ENCODE results near the gene ZNF322. TPM values are rescaled to one million over a fixed set of nuclear protein-coding genes. Genes with fewer than 3 reads are reported as not detected.

The ZNF322 gene
- total and polyA plus RNA-seq, 11 donors: 4.0 to 17.2 (median 11.7) TPM

DNA sequence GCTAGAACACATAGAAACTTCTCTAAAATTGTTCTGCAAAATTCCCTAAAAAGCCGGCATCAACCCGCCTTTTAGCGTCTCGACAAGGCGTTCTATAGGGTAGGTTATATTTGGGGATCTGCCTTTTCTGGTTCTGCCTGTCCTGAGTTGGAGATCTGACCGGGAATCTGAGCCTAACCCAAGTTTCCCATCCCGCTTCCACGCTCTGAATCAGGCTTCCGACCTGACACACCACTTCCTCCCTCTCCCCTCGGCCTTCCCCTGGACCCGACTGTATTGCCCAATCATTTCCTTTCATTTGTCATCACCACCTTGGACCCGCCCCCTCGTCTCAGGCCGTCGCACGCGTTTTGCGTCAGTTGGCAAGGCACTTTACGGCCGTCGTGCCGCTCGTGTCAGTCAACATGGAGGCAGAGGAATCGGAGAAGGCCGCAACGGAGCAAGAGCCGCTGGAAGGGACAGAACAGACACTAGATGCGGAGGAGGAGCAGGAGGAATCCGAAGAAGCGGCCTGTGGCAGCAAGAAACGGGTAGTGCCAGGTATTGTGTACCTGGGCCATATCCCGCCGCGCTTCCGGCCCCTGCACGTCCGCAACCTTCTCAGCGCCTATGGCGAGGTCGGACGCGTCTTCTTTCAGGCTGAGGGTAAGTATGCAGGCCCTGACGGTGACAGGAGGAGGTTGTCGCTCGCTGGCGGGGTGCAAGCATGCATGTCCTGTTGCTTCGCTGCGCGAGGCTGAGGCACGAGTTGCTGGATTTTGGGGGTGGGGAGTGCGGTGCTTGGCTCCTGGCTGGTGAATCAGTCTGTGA is 62.8 kb downstream of the ZNF322 start, which contains the start of gene ABT1:
Gene ABT1, plus strand, starts transcription at position 375 of the 810 bp plus-strand sequence. Its CDS starts 30 bp downstream, at position 405.
- DNase-seq (peak; percentile 98 to 99 (median 98)), ATAC-seq (peak; percentile 97 to 100 (median 99))
- 0 to 1% (median 1%) methylated on average over 41 to 51 of the region's 51 CpGs for WGBS, 4 donors
- Histone ChIP-seq H3K4me1 (peaks cover 0 to 36% (median 13%) of the 10 kb centered on the region in 12 donors), H3K27ac (peak within 1 kb of the TSS; percentile 79 to 94 (median 88)), H3K4me3 (peak within 1 kb of the TSS; percentile 67 to 96 (median 87)), H3K9me3 (no peaks in the 10 kb centered on the region), H3K27me3 (peaks cover 3 to 30% (median 19%) of the 10 kb centered on the region in 9 donors), H3K36me3 (peaks cover 0 to 33% (median 27%) of the 10 kb centered on the region in 9 donors)
- intact Hi-C loops (cut with DNase I): loop anchor here in 7 of 10 donors (1.0 to 10.0 kb wide), 6 partner anchors 254 to 1268 kb away; a partner anchor contains a TSS
- TF ChIP-seq, protein P1, sequence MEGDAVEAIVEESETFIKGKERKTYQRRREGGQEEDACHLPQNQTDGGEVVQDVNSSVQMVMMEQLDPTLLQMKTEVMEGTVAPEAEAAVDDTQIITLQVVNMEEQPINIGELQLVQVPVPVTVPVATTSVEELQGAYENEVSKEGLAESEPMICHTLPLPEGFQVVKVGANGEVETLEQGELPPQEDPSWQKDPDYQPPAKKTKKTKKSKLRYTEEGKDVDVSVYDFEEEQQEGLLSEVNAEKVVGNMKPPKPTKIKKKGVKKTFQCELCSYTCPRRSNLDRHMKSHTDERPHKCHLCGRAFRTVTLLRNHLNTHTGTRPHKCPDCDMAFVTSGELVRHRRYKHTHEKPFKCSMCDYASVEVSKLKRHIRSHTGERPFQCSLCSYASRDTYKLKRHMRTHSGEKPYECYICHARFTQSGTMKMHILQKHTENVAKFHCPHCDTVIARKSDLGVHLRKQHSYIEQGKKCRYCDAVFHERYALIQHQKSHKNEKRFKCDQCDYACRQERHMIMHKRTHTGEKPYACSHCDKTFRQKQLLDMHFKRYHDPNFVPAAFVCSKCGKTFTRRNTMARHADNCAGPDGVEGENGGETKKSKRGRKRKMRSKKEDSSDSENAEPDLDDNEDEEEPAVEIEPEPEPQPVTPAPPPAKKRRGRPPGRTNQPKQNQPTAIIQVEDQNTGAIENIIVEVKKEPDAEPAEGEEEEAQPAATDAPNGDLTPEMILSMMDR (IDR thresholded peaks at IDR 0.05): no peak
- peak in 1 of 2 donors; percentile 71 for TF ChIP-seq POLR2A (IDR thresholded peaks at IDR 0.05)

DNA sequence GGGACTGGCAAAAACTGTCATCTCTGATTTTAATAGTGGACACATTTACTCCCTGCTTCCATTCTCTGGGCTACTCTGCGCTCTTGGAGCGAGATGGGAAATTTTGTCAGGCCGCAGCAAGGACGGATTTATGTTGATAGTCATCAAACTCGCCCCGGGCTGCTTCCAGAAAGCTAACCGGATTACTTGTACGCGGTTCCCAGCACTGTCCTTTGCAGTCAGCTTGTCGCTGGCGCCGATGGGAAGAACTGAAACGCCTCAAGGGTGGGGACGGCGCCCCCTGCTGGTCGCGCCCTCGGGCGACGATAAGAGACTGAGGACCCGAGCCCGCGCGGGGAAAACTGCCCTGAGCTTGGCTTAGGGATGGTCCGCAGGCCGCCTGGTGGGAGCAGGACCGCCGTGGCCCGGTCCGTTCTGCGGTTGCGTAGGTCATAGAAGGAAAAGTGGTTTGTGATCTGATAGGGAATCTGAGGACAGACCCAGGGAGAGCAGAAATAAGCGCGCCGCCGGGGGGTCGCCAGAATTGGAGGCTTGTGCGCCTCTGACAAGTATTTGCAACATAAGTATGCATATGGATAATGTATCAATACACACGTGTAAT is 63.8 kb downstream of the ZNF322 start:
- DNase-seq (peak; percentile 89 to 96 (median 93)), ATAC-seq (peak; percentile 80 to 89 (median 87))
- Histone ChIP-seq H3K4me3 (peak overlapping the region; percentile 67 to 96 (median 87)), H3K4me1 (peaks cover 0 to 36% (median 13%) of the 10 kb centered on the region in 12 donors), H3K36me3 (peaks cover 0 to 29% (median 27%) of the 10 kb centered on the region in 9 donors), H3K9me3 (no peaks in the 10 kb centered on the region), H3K27ac (peak overlapping the region in 11 of 12 donors; percentile 62 to 94 (median 87)), H3K27me3 (peaks cover 3 to 40% (median 21%) of the 10 kb centered on the region in 9 donors)
- TF ChIP-seq, protein P1 (IDR thresholded peaks at IDR 0.05): peak; percentile 25 to 99 (median 98)
- TF ChIP-seq POLR2A (IDR thresholded peaks at IDR 0.05): peak in 1 of 2 donors; percentile 20
- intact Hi-C loops (cut with DNase I): loop anchor here (1.0 to 10.0 kb wide), 8 partner anchors 22 to 1269 kb away; a partner anchor contains a TSS
- WGBS, 4 donors: 0 to 1% (median 1%) methylated on average over 39 of the region's 39 CpGs

DNA sequence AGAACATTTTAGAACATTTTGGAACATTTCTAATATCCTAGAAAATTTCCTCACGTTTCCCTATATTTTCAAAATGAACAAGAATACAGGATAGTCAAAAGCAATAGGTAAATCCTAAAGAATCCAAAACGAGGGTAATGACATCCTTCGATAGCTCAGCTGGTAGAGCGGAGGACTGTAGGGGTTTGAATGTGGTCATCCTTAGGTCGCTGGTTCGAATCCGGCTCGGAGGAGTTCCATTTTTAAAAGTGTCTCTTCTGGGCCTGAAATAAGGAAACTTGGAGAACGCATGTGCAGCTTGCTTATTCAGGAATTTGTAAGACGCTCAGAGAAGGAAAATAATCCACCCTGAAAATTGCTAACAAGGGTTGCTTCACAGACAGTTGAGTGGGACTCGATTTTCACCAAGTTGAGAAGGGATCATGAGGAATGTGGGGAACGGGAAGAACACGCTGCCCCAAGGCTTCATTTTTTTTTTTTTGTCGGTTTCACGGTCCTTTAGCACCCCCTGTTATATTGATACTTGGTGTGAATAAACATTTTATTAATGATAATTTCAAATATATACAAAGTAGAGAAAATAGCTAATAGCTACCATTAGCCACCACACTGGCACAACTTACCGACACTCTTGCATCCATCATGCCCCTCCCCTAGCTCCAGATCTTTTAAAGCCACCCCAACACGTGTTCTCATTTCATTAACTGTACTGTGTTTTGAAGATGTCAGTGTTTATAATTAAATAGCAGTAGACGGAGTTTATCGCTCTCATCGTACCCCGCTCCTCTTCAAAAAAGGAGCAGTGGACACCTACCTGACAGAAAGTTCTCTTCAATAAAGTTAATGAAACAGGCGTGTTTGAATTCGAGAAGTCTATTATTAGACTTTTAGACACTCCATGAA is 64.6 kb downstream of the ZNF322 start:
- peaks cover 3 to 45% (median 21%) of the 10 kb centered on the region in 9 donors for H3K27me3 ChIP-seq
- H3K36me3 ChIP-seq: peaks cover 0 to 22% (median 20%) of the 10 kb centered on the region in 9 donors
- peak overlapping the region in 10 of 12 donors; percentile 67 to 96 (median 87) for H3K4me3 ChIP-seq
- 23 to 31% (median 29%) methylated on average over 23 of the region's 23 CpGs for WGBS, 4 donors
- intact Hi-C loops (cut with DNase I): loop anchor here (1.0 to 10.0 kb wide), 11 partner anchors 22 to 1270 kb away; a partner anchor contains a TSS
- TF ChIP-seq, protein P1 (IDR thresholded peaks at IDR 0.05): no peak
- no peak for TF ChIP-seq POLR2A (IDR thresholded peaks at IDR 0.05)
- H3K9me3 ChIP-seq: no peaks in the 10 kb centered on the region
- DNase-seq (no peak), ATAC-seq (no peak)
- H3K27ac ChIP-seq: peak overlapping the region in 10 of 12 donors; percentile 84 to 94 (median 88)
- H3K4me1 ChIP-seq: peaks cover 0 to 36% (median 13%) of the 10 kb centered on the region in 12 donors
